H9 (cell line): ENCODE data around the gene CHMP1A. TPM values are rescaled to one million over a fixed set of nuclear protein-coding genes. Genes with fewer than 3 reads are reported as not detected.

Experiments used
- DNase-seq: peaks from one replicate; pipeline ENCODE4 v3.0.0-alpha.2; 2017
- H2AFZ ChIP-seq: one replicate; pipeline ENCODE4 v1.6.1; 2013; ENCODE audit warnings: mild to moderate bottlenecking, low read length, control low read depth, moderate library complexity
- H2AK5ac ChIP-seq: 2 replicates; pipeline ENCODE4 v1.6.1; 2013; ENCODE audit warnings: low read length, control low read depth, mixed read lengths; ENCODE audit not compliant: insufficient read length
- H2BK120ac ChIP-seq: one replicate; pipeline ENCODE4 v1.6.1; 2013; ENCODE audit warnings: low read depth, mild to moderate bottlenecking, low read length, control low read depth, inconsistent platforms; ENCODE audit not compliant: poor library complexity, severe bottlenecking
- H2BK12ac ChIP-seq: 2 replicates; pipeline ENCODE4 v1.6.1; 2013; ENCODE audit warnings: low read length, control low read depth, mixed read lengths, low read depth; ENCODE audit not compliant: insufficient read length
- H2BK15ac ChIP-seq: 2 replicates; pipeline ENCODE4 v1.6.1; 2013; ENCODE audit warnings: low read depth, low read length, control low read depth
- H2BK20ac ChIP-seq: one replicate; pipeline ENCODE4 v1.6.1; 2013; ENCODE audit warnings: low read depth, mild to moderate bottlenecking, low read length, control low read depth, inconsistent platforms; ENCODE audit not compliant: poor library complexity, severe bottlenecking
- H2BK5ac ChIP-seq: 2 replicates; pipeline ENCODE4 v1.6.1; 2013; ENCODE audit warnings: low read length, control low read depth, mixed read lengths; ENCODE audit not compliant: insufficient read length
- H3K14ac ChIP-seq: 2 replicates; pipeline ENCODE4 v1.6.1; 2013; ENCODE audit warnings: low read length, control low read depth; ENCODE audit not compliant: insufficient read depth
- H3K18ac ChIP-seq: 2 replicates; pipeline ENCODE4 v1.6.1; 2013; ENCODE audit warnings: low read depth, mild to moderate bottlenecking, mixed read lengths, low read length, control low read depth; ENCODE audit not compliant: insufficient read length
- H3K23ac ChIP-seq: 2 replicates; pipeline ENCODE4 v1.6.1; 2013; ENCODE audit warnings: low read length, control low read depth, mixed read lengths, low read depth; ENCODE audit not compliant: insufficient read length
- H3K23me2 ChIP-seq: 2 replicates; pipeline ENCODE4 v1.6.1; 2013; ENCODE audit warnings: low read depth, mild to moderate bottlenecking, mixed read lengths, low read length, control low read depth; ENCODE audit not compliant: insufficient read length, poor library complexity, severe bottlenecking
- H3K27ac ChIP-seq: 2 replicates; pipeline ENCODE4 v1.5.1; 2013; ENCODE audit warnings: low read length, control low read depth, mixed read lengths, low read depth; ENCODE audit not compliant: insufficient read length
- H3K27me3 ChIP-seq: 2 replicates; pipeline ENCODE4 v1.6.1; 2013; ENCODE audit warnings: low read length, control low read depth, inconsistent platforms; ENCODE audit not compliant: insufficient read depth
- H3K4ac ChIP-seq: 2 replicates; pipeline ENCODE4 v1.6.1; 2013; ENCODE audit warnings: low read depth, mild to moderate bottlenecking, control low read depth, inconsistent platforms, low read length, moderate library complexity
- H3K4me1 ChIP-seq: 2 replicates; pipeline ENCODE4 v1.6.1; 2013; ENCODE audit warnings: low read length, control low read depth, inconsistent platforms; ENCODE audit not compliant: insufficient read depth
- H3K4me2 ChIP-seq: 2 replicates; pipeline ENCODE4 v1.6.1; 2013; ENCODE audit warnings: low read length, control low read depth, mixed read lengths; ENCODE audit not compliant: insufficient read length, insufficient read depth
- H3K56ac ChIP-seq: 2 replicates; pipeline ENCODE4 v1.6.1; 2013; ENCODE audit warnings: low read depth, mild to moderate bottlenecking, mixed read lengths, low read length, control low read depth; ENCODE audit not compliant: insufficient read length
- H3K79me1 ChIP-seq: 2 replicates; pipeline ENCODE4 v1.6.1; 2013; ENCODE audit warnings: low read depth, mild to moderate bottlenecking, moderate library complexity, low read length, control low read depth, inconsistent platforms; ENCODE audit not compliant: insufficient read depth, poor library complexity, severe bottlenecking
- H3K79me2 ChIP-seq: 2 replicates; pipeline ENCODE4 v1.6.1; 2013; ENCODE audit warnings: low read length, control low read depth, inconsistent platforms; ENCODE audit not compliant: insufficient read depth
- H3K9ac ChIP-seq: 2 replicates; pipeline ENCODE4 v1.6.1; 2013; ENCODE audit warnings: low read length, control low read depth, mixed read lengths; ENCODE audit not compliant: insufficient read length; ENCODE audit errors: extremely low read depth
- H3K9me3 ChIP-seq: one replicate; pipeline ENCODE4 v1.6.1; 2013; ENCODE audit warnings: low read depth, low read length, inconsistent platforms; ENCODE audit not compliant: control insufficient read depth
- H3T11ph ChIP-seq: one replicate; pipeline ENCODE4 v1.6.1; 2013; ENCODE audit warnings: mild to moderate bottlenecking, low read length, control low read depth, inconsistent platforms
- H4K20me1 ChIP-seq: one replicate; pipeline ENCODE4 v1.6.1; 2013; ENCODE audit not compliant: control insufficient read depth, insufficient read length, insufficient read depth
- H4K5ac ChIP-seq: 2 replicates; pipeline ENCODE4 v1.6.1; 2013; ENCODE audit warnings: low read depth, mild to moderate bottlenecking, mixed read lengths, low read length, control low read depth; ENCODE audit not compliant: insufficient read length
- H4K8ac ChIP-seq: replicated peaks from 2 replicates; pipeline ENCODE4 v1.6.1; 2013; ENCODE audit warnings: low read length, control low read depth, mixed read lengths, low read depth; ENCODE audit not compliant: insufficient read length
- H4K91ac ChIP-seq: 2 replicates; pipeline ENCODE4 v1.6.1; 2013; ENCODE audit warnings: low read depth, mild to moderate bottlenecking, moderate library complexity, mixed read lengths, low read length, control low read depth; ENCODE audit not compliant: insufficient read length
- H3K27ac Mint-ChIP-seq, 3 experiments: 2 replicates in 2 of 3; 3 replicates in 1 of 3; pipeline ENCODE4 v1.8.0; 2020 to 2021; ENCODE audit warnings: mixed read lengths in 3 of 3, mild to moderate bottlenecking in 1 of 3, moderate library complexity in 1 of 3
- H3K27me3 Mint-ChIP-seq: 2 replicates; pipeline ENCODE4 v1.8.0; 2021; ENCODE audit warnings: low read depth, mild to moderate bottlenecking, moderate library complexity, mixed read lengths
- H3K36me3 Mint-ChIP-seq, 3 experiments: 2 replicates in 2 of 3; 3 replicates in 1 of 3; pipeline ENCODE4 v1.8.0; 2020 to 2021; ENCODE audit warnings: low read depth in 3 of 3, mixed read lengths in 3 of 3; ENCODE audit not compliant: insufficient read depth in 1 of 3
- H3K4me1 Mint-ChIP-seq, 2 experiments: 2 replicates each; pipeline ENCODE4 v1.8.0; 2020; ENCODE audit warnings: mixed read lengths in 2 of 2
- H3K4me3 Mint-ChIP-seq, 2 experiments: 2 replicates in 1 of 2; 3 replicates in 1 of 2; pipeline ENCODE4 v1.8.0; 2020 to 2021; ENCODE audit warnings: mild to moderate bottlenecking in 2 of 2, mixed read lengths in 2 of 2, moderate library complexity in 1 of 2
- H3K9me3 Mint-ChIP-seq, 2 experiments: 2 replicates in 1 of 2; 3 replicates in 1 of 2; pipeline ENCODE4 v1.8.0; 2020; ENCODE audit warnings: mild to moderate bottlenecking in 2 of 2, mixed read lengths in 2 of 2, moderate library complexity in 1 of 2
- WGBS: extraction: QIAGEN DNeasy Blood & Tissue Kit; methylation state at CpG from one replicate; pipeline ENCODE4 v1.1.7; 2013; ENCODE audit warnings: missing lambda C conversion rate, low lambda C conversion rate, mixed read lengths; ENCODE audit not compliant: insufficient read length; ENCODE audit errors: extremely low coverage; 5-methylcytosine and 5-hydroxymethylcytosine counted together
- total RNA-seq: library from RNA; stranded (reverse); gene quantifications from 2 replicates; pipeline ENCODE4 v1.2.1, GENCODE V29; 2021
- TF ChIP-seq, protein P1 (sequence below): fragments of 200-600 bp; sonication (generic); conservative IDR thresholded peaks from 3 replicates; pipeline ENCODE4 v1.8.0; 2021; ENCODE audit warnings: antibody characterized with exemption, mild to moderate bottlenecking

Gene CHMP1A
- total RNA-seq, 1 experiment from 2014 or later: 89.6 TPM

DNA sequence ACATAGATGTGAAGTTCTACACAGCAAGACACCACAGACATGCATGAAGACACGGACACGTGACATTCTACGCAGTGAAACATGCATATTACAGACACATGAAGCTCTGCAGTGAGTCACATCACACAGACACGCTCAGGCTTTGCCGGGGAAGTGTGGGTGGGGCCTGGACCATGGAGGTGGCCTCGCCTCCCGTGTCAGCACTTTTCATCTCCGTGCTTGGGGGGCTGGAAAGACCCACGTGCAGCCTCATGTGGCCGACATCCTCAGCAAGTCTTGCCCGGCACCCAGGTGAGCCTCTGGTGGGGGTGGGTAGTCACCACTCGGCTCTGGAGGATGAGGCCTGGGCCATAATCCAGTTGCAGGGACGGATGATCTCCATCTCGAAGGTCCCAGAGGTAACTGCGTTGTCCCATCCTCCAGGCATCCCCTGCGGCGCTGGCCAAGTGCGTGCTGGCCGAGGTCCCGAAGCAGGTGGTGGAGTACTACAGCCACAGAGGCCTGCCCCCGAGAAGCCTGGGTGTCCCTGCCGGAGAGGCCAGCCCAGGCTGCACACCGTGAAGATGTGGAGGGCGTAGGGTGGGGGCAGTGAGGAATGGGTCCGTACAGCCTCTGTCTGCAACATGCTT lies 61.3 kb downstream of the CHMP1A start:
- Histone ChIP-seq H3K4me1 (no peaks in the 10 kb centered on the region), H2AK5ac (no peak overlapping the region), H4K8ac (no peak overlapping the region), H2BK20ac (no peak overlapping the region), H4K91ac (no peak overlapping the region), H3T11ph (no peak overlapping the region), H3K18ac (no peak overlapping the region), H3K14ac (no peak overlapping the region; the same call in 1 of the 2 replicates), H3K9ac (no peak overlapping the region), H3K27me3 (no peaks in the 10 kb centered on the region), H3K4ac (no peak overlapping the region), H3K23me2 (no peaks in the 10 kb centered on the region), H2AFZ (no peak overlapping the region), H3K9me3 (no peaks in the 10 kb centered on the region), H3K4me2 (no peak overlapping the region), H2BK5ac (no peak overlapping the region), H2BK120ac (no peak overlapping the region), H4K5ac (no peak overlapping the region), H3K27ac (no peak overlapping the region), H3K79me1 (no peaks in the 10 kb centered on the region), H4K20me1 (no peaks in the 10 kb centered on the region), H3K23ac (no peak overlapping the region), H3K56ac (no peak overlapping the region), H3K79me2 (no peaks in the 10 kb centered on the region), H2BK12ac (no peak overlapping the region), H2BK15ac (no peak overlapping the region)
- no peak overlapping the region for H3K4me3 Mint-ChIP-seq
- TF ChIP-seq, protein P1, sequence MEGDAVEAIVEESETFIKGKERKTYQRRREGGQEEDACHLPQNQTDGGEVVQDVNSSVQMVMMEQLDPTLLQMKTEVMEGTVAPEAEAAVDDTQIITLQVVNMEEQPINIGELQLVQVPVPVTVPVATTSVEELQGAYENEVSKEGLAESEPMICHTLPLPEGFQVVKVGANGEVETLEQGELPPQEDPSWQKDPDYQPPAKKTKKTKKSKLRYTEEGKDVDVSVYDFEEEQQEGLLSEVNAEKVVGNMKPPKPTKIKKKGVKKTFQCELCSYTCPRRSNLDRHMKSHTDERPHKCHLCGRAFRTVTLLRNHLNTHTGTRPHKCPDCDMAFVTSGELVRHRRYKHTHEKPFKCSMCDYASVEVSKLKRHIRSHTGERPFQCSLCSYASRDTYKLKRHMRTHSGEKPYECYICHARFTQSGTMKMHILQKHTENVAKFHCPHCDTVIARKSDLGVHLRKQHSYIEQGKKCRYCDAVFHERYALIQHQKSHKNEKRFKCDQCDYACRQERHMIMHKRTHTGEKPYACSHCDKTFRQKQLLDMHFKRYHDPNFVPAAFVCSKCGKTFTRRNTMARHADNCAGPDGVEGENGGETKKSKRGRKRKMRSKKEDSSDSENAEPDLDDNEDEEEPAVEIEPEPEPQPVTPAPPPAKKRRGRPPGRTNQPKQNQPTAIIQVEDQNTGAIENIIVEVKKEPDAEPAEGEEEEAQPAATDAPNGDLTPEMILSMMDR: no peak
- H3K27ac Mint-ChIP-seq: no peak overlapping the region
- no CpG with 5 or more reads among the region's 25 CpGs for WGBS
- H3K9me3 Mint-ChIP-seq: no peaks in the 10 kb centered on the region; a peak in 1 of 5 replicates
- DNase-seq: no peak
- no peaks in the 10 kb centered on the region; the same call in 1 of the 2 replicates for H3K27me3 Mint-ChIP-seq
- peaks cover 0 to 6% (median 0%) of the 10 kb centered on the region in 3 experiments; a peak in 1 of 7 replicates for H3K36me3 Mint-ChIP-seq
- H3K4me1 Mint-ChIP-seq: peaks cover 0 to 4% of the 10 kb centered on the region in 2 experiments; a peak in 1 of 4 replicates
